Superior temporal gyrus (tissue), 1 donor: Measurements from ENCODE around the gene TMEM218.

Source experiments
- DNase-seq: peaks from one replicate; pipeline ENCODE4 v3.0.0-alpha.2; 2016; ENCODE audit errors: extremely low spot score

The TMEM218 gene

GRCh38 chr11:125111343-125112207 lies at the start of gene TMEM218:
TSS of gene TMEM218 (minus strand) at chr11:125111626. CDS start at chr11:125102241, 9,385 bp downstream.
- peak; percentile 100 for DNase-seq

DNA sequence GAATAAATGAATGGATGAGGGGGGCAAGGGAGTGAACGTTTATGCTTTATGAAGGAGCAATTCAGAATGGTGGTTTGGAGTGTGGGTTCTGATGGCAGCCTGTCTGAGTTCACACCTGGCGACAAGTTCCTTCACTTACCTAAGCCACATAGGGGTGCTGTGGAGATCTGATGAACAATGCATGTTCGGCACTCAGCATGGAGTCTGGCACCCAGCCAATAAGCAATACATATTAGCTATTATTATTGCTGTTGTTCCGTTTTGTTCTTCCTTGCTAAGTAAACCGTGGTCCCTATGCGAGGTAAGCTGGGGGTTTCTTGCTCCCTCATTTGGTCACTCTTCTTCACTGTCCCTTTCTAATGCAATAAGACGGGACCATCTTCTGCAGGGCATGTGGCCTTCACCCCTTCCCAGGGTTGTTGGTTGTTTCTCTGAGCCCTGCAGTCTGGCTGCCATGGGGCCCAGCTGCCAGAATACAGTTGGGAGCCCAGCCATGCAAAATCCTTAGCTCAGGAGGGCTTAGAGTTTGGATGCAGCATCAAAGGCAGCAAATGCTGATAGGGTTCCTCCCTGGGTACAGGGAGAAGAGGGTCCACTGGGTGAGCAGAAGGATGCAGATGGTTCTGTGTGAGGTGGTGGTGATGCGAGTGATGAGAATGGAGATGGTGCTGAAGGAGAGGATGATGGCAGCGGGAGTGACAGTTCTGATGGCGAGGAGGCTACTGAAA lies 46.7 kb upstream of the TMEM218 start:
- DNase-seq, result no peak

DNA sequence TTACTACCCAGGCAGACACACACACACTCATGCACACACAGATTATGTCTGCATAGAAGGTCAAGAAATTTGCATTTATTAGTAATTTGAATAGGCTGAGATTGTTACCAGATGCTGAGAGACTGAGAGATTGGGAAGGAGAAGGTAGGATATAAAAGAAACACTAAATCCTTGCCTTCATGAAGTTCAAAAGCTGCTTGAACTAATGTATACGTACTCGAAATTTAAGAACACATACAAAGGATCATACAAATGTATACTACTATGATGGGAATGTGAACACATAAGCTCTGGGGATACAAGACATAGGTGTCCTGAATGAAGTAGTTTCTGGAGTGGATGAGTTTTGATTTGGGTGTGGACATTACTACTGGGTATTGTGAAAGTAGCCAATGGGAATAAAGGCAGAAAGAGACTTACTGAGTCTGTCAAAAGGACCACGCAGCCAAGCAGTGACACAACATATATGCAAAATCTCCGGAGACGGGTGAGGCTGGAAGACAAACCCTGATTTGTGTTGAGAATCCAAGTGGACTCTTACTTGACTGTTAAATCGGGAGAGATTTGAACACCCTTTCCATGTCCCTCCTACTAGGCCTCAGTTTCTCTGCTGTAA lies 45.8 kb upstream of the TMEM218 start:
- DNase-seq, result no peak

DNA sequence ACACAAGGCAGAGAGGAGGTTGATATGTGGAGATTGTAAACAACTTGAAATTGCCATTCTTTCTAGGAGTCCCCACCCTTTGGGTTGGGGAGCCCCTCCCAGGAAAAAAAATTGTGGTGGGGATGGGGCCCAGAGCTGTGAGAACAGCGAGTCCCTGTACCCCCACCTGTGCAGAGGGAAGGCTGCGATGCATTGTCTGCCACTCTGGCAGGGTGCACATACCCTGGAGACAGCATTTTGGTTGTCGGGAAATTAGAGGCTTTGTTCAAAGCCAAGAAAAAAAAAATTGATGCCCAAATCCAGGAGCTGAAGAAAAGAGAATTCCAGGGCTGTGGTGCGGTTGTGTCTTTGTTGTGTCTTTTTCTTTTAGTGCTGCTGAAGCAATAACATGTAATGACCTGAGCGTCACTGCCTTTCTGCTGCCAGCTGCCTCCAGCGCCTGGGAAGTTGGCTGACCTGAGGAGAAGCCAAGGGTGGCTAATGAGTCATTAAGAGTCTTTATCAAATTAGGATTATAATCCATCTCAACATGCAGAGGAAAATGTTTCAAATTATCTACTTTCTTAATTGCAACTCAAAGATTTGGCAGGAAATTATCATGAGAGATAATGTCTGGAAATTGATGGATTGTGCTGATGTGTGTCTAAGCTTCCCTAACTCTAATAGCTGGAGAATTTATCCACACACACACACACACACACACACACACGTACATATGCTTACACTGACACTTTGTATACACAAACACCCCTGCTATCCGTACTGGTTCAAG lies 45.1 kb upstream of the TMEM218 start:
- no peak for DNase-seq

DNA sequence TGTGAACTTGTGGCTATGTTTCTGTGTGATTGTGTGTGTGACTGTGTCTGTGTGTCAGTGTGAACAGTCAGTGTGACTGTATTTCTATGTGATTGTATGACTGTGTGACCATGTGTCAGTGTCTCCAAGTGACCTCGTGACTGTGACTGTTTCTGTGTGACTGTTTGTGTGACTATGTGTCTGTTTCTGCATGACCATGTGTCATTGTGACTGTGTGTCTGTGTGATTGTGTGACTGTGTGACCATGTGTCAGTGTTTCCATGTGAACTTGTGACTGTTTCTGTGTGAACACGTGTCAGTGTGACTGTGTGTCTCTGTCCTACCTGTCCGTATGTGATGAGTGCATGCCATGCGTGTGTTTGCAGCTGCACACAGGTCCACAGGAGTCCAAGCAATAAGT lies 44.3 kb upstream of the TMEM218 start:
- no peak for DNase-seq

- DNase-seq, result no peak
Measured at GRCh38 chr11:125155100-125155444, 43.6 kb upstream of the TMEM218 start.

- DNase-seq, result no peak
Measured at GRCh38 chr11:125154378-125155099, 43.1 kb upstream of the TMEM218 start.

- no peak for DNase-seq
Measured at GRCh38 chr11:125153837-125154236, 42.4 kb upstream of the TMEM218 start.

GRCh38 chr11:125148743-125149142 lies 37.3 kb upstream of the TMEM218 start:
- no peak for DNase-seq

GRCh38 chr11:125148011-125148410 lies 36.6 kb upstream of the TMEM218 start:
- DNase-seq, result no peak

GRCh38 chr11:125147280-125147679 lies 35.9 kb upstream of the TMEM218 start:
- no peak for DNase-seq

- no peak for DNase-seq
Measured at GRCh38 chr11:125146232-125146631, 34.8 kb upstream of the TMEM218 start.

DNA sequence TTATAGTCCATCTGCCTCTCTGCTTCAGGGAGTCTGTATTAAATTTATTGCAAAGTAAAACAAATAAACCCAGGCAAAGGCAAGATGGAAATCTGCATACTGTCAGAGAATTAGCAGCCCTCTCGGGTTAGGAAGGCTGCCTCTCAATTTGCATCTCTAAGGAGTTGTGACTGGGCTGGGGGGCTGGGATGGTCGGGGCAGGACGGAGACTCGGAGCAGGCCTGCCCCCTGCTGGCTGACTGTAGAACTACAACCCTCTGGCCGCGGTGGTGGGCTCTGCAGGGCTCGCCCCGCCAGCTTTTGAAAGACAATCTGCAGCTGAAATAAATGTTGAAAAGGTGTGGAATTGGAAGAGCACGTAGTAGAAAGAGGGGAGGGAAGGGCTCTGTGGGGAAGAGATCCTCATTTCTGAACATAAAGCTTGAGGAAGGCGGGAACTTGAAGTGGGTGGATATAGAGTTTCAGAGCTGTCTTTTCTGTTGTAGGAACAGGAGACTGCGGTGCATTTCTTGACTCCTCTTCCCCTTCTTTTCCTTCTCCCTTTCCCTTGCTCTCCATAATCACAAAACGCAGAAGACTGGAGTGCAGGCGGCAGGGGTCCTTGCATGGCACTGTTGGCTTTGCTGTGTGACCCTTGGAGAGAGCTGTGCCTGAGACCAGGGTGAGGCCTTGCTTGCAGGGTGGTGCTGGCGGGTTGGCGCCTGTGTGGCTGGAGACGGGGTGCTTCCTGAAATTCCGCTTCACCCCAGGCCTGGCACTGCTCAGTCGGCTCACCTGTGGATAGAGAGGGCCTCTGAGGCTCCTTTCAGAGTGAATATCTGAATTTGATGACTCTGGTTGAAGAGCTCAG lies 30.5 kb upstream of the TMEM218 start:
- DNase-seq, result peak; percentile 43

- no peak for DNase-seq
Measured at GRCh38 chr11:125141178-125141577, 29.8 kb upstream of the TMEM218 start.

- DNase-seq, result no peak
Measured at GRCh38 chr11:125140233-125140632, 28.8 kb upstream of the TMEM218 start.

GRCh38 chr11:125139778-125140177 lies 28.4 kb upstream of the TMEM218 start:
- no peak for DNase-seq

DNA sequence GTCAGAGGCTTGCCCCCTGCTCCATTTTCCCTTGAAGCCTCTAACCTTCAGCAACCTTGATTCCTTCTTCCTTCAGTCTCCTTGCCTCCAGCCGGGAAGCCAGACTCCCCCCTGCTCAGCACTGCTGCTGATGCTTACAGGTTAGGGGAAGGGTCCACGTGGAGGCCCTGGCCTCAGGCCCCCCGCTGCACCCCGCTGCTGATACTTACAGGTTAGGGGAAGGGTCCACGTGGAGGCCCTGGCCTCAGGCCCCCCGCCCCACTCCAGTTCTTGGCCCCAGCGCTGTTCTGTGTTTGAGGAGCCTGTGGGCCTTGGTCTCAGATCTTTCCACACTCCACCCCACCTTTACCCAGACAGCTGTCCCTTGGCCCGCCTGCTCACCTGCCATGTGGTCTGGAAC lies 27.5 kb upstream of the TMEM218 start:
- no peak for DNase-seq

DNA sequence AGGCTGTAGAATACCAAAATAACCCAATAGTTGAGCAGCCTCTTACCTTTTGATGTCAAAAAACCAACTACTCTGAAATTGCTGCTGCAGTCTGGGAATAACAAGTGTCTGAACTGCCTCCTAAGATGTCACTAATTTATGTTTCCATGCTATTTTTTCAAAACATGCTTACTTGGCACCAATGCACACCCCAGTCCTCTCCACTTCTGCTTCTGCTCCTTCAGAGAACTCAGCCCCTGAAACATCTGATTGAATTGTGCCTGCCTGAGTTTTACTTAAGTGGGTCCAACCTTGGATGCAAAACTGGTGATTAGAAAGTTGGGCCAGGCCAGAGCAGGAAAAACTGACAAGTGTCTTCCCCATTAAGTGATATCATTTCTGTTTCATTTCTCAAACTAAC lies 24.6 kb upstream of the TMEM218 start:
- DNase-seq, result no peak

GRCh38 chr11:125132596-125132995 lies 21.2 kb upstream of the TMEM218 start:
- no peak for DNase-seq

GRCh38 chr11:125132071-125132470 lies 20.6 kb upstream of the TMEM218 start:
- no peak for DNase-seq
